HG03108 (cell line): ENCODE results near the gene HSF5.
"Not testable (repeated sequence)": the region's sequence is repeated elsewhere in the genome, so short reads cannot be mapped to it uniquely, and the experiment has no call there.

Experiments
- ATAC-seq: cut with Tn5 transposase; IDR thresholded peaks from one replicate; pipeline ENCODE4 v1.9.1; 2021; ENCODE audit warnings: moderate library complexity; ENCODE audit not compliant: unreplicated experiment

Gene HSF5

DNA sequence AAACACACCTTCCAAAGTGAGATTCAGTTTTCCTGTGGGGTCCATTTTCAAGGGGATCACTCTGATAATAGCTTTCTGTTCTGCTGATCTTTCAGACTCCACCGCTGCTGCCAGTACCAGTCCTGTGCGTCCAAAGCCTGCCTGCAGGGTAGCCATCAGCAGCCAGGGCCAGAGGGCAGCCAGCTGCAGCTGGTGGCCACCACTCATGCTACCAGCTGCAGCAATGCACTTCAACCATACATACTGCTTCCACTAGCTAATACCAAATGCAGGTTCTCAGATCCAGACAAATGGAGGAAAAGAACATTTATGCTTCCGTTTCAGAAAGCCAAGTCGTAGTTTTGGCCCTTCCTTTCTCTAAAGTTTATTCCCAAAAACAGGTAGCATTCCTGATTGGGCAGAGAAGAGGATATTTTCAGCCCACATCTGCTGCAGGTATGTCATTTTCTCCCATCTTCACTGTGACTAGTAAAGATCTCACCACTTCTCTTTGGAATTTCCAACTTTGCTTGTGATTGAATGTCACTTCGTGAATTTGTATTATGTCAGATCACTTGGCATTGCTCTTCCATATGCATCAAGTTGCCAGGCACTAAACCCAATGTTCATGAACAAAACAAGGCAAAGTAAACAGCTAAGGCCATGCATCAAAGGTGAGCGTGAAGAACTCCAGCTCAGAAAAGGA is 72.7 kb downstream of the HSF5 start:
- ATAC-seq, result no peak

DNA sequence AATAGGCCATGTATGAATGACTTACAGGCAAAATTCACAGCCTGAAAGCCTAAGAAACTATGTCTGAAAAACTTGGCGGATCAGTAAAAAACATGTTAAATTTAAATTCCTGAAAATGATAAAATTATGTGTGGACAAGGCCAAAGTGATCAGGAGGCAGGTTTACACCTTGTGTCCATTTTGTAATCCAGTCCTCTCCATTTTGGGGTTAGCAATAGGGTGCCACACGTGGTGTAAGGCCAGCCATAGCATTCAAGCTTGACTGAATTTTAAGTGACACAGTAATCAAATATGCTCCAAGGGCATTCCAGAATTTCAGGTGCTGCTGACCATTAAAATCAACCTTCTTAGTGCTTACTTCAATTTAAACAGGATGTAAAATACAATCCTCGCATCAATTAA is 73.6 kb downstream of the HSF5 start:
- no peak for ATAC-seq

DNA sequence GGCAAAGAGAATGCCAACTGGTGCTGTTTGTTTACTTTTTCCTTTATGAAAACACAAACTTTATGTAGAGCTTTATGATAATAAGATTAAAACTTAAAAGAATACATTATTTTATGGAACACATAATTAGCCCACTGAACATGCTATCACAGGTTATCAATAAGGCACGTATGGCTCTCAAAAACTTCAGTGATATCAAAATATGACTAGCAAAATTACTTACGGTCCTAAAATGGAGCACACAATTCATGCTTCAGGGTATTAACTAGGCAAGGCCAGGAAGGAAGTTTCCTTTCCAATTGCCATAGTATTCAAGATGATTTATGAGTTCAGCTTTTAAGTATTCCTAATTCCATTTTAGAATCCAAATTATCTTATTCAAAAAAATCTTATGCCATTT is 74.5 kb downstream of the HSF5 start:
- ATAC-seq, result no peak

DNA sequence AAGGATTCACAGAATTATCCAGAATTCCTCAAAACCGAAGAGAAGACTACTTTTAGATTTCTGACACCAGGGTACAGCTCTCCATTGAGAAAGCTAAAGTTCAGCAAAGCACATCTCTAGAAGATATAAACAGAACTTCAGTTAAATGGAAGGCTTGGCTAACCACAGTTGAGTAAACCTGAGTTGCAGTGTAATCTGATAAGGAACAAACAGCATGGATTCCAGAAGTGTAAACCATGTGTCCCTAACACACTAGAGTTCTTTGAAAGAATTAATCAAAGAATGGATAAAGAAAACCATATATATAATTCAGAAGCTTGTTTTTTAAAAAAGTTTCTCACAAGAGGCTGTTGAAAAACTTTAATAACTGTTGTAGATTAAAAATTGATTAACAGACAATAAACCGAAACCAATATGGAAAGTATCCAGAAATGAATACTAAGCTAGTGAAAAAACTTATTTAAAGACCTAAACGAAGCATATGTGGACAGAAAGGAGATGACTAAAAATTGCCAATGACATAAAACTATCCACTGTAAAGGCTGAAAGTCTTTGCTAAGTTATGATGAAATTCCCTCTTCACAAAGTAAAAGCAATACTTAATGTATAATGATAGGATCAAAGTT is 75.1 kb downstream of the HSF5 start:
- ATAC-seq, result no peak

DNA sequence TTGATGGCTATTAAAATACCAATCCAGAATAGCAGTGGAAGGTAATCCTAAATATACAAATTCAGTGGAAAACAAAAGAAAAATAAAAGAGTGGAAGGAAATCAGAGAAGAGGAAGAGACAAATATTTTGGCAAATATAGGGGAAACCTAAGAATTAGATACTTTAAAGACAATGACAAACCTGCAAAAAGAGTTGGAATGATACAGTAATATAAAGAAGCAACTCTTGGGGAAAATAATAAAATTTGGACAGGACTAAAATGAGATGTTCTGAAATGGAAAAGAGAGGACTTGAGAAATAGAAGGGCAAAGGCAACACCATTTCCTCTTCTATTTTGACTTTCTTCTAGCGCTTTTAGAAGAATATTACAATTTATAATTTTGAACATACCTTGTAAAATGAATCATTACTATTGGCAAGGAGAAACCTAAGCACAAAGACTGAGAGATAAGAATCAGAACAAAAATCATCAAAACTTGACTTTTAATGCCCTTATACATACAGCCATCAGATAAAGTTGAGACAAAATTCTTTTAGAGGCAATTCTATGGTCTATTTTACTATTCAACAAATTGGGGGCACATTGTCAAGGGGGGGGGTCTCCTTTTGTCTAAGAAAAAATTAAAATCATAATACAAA is 76.0 kb downstream of the HSF5 start:
- no peak for ATAC-seq

DNA sequence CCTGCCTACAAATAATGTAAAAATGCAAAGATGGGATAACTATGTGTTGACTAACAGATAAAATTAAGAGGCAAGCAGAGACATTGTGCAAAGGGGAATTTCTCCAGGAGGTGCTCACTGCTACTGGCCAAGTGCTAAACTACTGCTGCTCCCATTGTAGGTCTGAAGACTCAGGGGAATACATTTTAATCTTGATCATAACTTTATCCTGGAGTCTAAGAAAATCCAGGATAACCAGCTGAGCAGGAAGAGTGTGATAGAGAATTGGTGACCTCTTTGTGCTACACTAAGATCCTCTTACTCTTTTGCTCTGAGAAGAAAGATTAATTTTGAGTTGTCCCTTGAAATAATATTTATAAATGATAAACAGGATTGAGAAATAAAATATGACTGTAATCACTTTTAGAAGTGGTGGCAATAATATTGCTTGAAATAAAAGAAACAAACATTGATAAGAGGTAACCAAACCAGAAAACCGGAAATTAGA is 76.8 kb downstream of the HSF5 start:
- ATAC-seq, result no peak

DNA sequence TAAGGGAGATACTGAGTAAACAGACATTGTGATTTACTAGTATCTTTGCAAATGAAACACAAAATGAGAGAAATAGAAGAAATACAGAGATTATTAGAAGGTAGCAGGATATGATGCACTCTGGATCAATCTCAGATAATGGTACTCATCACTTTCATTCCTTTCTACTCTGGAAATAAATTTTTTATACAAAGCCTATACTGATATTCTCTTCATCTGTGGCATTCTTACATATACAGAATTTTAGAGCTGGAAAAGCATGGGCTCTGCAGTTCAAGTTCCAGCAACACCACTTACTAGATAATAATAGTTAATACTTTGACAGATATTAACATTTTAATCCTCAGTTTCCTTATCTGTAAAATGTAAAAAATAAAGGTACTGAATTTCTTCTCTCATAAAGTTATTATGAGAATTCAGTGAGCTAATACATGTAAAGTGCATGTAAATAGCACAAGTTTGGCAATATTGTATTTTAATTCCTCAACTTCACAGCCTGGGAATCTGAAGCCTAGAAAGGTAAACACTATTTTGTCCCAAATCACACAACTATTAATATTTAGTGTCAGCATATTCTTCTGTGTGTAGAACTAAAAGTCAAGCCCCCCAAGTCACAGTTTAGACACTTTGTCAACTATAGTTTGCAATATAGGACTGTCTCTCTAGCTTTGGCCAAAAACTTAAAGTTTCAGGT is 77.3 kb downstream of the HSF5 start:
- ATAC-seq, result no peak

DNA sequence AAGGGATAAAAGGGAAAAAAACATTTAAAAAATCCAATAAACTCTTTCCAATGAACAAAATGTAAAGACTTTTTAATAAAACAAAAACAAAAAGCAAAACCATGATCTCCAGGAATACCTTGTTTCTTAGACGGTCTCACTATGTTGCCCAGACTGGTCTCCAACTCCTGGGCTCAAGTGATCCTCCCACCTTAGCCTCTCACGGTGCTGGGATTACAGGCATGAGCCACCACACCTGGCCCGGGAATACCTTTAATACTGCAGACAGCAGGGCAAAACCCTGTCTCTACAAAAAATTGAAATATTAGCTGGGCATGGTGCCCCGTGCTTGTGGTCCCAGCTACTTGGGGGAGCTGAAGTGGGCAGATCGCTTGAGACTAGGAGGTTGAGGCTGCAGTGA is 78.8 kb downstream of the HSF5 start:
- ATAC-seq, result no peak

DNA sequence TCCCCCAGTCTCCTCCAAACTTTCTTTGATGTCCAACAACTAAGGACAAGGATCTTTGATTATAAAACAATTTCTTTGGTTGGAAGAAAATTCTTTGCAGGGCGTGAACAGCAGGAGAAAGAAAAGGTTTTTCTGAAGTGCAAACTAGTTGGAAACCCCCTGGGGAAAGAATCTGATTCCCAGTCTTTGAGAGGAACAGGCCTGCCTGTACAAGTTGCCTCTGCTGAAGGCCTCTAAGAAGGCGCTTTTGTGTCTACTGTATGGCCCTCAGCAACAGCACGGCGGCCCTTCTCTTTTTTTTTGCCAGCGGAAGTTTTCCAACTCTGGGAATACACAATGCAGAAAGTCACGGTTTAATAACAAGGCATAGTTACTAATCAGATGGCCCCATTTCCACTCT is 84.9 kb downstream of the HSF5 start:
- no peak for ATAC-seq

DNA sequence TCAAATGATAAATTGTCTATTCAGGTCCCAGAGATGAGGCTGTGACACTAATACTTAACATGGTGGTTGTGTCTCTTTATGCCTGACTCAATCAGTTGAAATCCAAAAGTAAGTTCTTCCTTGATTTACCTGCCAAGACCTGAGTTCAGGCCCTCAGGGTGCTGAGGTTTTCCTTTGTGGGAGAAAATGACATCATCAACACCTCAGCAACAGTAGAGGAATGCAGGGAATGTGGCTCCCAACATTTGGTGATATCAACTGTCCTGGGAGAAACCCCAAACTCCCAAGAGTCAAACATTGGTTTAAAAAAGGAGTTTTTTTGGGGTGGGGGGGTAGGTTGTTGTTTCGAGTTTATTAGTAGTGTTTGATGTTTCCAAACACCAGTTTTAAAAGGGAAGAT is 85.5 kb downstream of the HSF5 start:
- no peak for ATAC-seq

DNA sequence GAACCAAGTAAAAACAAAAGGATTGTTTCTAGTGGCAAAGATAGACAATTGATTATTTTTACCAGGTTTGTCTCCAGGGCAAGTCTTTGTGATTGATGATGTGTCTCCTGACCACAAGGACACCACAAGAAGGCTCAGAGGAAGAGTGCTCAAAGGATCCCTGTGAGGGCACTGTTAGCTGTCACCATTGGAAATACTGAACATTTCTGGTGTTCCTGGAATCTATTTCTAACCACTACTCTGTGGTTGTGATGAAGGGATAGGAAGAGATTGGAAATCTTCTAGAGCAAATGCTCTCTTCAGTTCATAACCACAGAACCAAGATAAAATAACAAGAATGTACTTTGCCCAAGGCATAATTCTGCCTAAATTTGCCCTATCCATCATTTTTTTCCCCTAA is 86.2 kb downstream of the HSF5 start:
- ATAC-seq, result no peak

DNA sequence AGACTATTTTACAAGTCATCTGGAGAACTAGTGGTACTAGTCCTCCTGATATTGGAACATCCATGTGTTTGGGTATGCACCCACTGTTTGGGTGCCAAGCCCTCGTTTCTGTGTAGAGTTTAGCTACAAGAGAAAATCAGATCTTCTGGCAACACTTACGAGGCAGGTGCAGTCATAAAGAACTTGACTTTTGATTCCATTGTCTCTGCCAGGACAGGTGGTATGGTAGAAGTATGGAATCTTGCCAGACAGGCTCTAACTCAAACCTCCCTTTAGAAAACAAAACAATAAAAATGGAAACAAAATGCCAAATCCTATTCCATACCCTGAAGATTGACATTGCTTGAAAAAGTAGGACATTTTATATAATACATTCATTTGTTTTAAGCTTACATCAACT is 86.9 kb downstream of the HSF5 start:
- ATAC-seq, result no peak

DNA sequence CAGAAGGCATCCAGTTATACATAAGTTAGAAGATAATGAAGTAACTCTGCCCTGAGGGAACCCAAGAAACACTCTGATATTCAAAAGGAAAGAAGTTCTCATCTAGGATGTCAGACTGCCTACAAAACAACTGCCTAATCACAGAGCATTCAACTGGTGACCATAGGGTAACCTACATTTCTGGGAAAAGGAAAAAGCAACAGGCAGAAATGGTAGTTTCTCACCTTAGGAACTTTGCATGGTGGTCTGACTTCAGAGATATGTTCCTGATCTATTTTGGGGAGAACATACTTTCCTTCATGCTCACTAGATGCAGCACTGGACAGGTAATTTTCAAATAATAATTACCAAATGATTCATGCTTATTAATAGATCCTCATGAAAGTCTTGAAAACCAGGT is 87.4 kb downstream of the HSF5 start:
- no peak for ATAC-seq

DNA sequence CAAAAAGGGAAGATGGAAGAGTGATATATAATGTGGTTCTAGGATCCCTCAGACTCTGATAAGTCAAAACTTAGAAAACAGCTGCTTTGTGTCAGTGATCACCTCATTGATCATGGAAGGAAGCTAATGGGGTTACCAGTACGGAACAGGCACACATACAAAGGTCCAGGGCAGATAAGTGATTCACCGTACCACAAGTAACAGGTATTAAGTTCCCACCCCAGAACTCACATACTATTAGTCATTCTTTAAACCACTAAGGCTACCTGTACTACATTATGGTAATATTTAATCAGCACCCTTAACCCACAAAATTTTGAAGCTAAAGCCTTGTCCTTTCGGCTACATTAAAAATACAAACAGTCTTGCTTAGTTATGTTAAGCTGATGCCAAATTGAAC is 88.2 kb downstream of the HSF5 start:
- ATAC-seq, result no peak

DNA sequence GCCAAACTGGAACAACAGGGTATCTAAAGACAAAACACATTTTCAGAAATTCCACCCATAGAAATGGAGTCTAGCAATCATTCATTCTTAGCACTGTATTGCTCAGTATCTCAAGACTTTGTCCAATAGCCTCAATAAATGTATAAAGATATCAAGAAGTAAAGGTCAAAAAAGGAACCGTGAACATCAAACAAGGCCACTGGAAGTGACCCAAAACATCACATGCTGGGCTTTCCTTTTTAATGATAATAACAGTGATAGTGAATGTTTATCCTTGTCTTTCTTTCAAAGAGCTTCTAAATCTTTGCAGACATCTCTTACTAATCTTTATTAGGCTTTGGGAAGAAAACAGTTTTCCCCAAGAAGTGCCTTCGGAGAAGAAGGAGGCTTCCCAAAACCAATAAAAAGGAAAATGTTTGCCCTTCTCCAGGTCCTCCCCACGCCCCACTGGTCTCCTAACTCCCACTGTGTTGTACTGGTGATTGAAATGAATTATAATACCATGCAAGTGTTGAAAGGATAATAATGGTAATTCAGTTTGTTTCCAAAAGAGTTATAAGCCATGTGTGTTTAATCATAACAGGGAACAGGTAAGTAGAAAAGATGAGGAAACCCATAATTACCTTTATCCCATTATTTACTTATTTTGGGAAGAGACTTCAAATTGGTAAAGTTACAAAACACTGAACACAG is 89.5 kb downstream of the HSF5 start:
- ATAC-seq, result no peak

DNA sequence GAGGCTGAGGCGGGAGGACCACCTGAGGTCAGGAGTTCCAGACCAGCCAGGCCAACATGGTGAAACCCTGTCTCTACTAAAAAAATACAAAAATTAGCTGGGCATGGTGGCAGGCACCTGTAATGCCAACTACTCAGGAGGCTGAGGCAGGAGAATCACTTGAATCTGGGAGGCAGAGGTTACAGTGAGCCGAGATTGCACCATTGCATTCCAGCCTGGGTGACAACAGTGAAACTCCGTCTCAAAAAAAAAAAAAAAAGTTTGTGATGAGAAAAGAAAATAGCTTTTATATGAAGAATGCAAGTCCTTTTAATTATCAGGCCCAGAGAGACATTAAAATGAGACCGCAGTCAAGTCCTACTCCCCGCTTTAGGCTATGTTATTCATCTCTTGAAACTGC is 90.8 kb downstream of the HSF5 start:
- not testable (repeated sequence) for ATAC-seq

DNA sequence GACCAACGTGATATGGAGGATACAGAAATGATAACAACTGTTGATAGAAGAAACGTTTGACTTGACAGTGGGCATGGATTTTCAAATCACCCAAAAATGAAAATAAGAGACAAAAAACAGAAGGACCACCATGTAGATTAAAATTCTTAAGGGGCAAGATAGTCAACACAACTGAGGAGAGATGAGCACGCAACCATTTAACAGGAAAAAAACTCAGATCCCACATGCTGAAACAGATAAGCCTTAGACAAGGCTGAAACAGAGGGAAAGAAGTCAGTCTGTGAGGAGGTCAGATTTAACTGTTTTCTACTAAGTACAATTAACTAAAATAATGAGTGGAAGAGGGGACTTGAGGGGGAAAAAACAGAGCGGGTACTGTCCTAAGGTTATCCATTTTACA is 92.0 kb downstream of the HSF5 start:
- no peak for ATAC-seq

DNA sequence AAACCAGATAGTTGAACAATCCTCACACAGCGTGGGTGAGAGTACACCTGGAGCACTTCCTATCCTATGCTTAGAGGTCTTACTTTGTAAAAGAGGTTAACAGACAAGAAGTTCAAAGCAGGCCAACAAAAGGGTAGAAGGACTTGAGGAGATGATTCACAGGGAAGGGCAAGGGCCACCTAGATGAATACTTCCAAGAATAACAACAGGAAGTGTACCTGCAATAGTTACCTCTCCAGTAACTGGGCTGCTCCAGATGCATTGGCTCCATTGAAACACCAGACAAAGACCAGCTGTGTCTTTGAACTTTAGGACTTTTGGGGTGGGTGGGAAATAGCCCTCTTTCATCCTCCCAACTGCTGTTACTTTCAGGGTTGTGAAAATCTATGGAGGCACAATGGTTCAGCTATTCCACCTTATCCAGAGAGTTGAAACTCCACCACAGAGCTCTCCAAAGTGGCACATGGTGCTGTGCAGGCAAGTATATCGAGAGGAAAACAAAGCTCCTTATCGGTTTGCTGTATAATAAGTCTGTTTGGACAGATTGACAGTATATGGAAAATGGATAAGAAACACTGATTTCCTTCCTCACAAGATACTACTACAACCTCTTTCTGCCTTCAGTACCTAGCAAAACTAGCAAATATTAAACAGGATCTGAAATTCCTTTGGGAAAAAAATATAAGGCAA is 93.5 kb downstream of the HSF5 start:
- ATAC-seq, result no peak

DNA sequence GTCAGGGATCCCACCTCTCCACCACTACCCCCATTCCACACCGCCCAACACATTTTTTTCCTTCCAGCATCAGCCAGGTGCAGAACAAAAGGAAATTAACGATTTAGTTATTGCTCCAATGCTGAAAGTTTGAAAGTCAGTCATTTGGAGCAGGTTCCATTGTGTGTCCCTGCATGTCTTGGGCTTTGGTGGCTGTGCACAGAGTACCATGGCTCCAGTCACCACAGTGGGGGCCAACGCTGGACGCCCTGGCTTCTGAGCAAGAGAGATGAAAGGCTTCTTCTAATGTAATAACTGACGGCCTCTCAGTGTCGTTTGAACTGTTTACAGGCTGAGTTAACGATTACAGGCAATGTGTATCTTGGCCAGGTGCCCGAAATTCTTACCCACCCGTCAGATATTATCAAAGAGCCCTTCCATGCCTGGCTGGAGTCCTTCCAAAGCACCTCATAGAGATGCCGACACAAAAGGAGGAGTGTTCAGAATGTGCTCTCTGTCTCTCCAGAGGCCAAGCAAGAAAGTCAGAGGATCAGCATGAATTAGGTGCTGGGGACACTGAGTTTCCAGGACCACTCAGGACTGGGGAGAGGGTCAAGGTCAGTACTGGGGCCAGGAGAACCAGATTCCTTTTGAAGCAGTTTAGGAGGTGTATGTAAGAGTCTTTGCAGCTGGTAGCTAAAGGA is 96.8 kb downstream of the HSF5 start:
- no peak for ATAC-seq

DNA sequence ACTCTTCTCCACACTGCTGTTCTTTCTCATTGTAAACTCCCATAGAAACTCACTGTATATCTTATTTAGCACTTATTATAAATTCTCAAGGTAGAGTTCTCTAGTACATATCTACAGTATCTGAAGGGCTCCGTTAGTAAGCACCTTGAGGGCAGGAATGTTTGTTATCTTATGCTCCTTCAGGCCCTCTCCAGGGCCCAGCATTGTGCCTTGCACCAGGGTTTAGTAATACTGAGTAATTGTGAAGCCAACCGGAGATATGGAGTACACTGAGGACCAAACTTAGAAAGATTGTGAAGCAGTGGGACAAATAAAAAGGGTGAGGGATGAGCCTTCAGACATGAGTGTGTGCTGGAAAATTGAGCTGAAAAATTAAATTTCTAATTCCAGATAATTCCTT is 97.3 kb downstream of the HSF5 start:
- ATAC-seq, result no peak
